HepG2 (cell line): ENCODE results near the gene RPL32.

Experiments used
- CHD2 ChIP-seq: IDR thresholded peaks from 2 replicates; pipeline ENCODE4 v1.6.1; 2011; ENCODE audit warnings: low read depth, low read length, improper control_type of control experiment
- POGZ ChIP-seq: sonication (generic); formaldehyde crosslinking; IDR thresholded peaks from 2 replicates; pipeline ENCODE4 v1.4.0; 2020; ENCODE audit warnings: mild to moderate bottlenecking, missing genetic modification reagents
- RAD21 ChIP-seq: fragments of 450-650 bp; formaldehyde crosslinking; IDR thresholded peaks from 2 replicates; pipeline ENCODE4 v1.5.0; 2020; ENCODE audit warnings: mild to moderate bottlenecking
- ZNF207 ChIP-seq: fragments of 450-650 bp; IDR thresholded peaks from 2 replicates; pipeline ENCODE4 v1.6.1; 2016; ENCODE audit warnings: antibody characterized with exemption, borderline replicate concordance
- ZZZ3 ChIP-seq: sonication (generic); formaldehyde crosslinking; IDR thresholded peaks from 2 replicates; pipeline ENCODE4 v1.4.0; 2020; ENCODE audit warnings: missing genetic modification reagents, mild to moderate bottlenecking, borderline replicate concordance
- TF ChIP-seq, protein P1 (sequence below): sonication (generic); formaldehyde crosslinking; IDR thresholded peaks from 2 replicates; pipeline ENCODE4 v1.5.0; 2020; ENCODE audit warnings: missing genetic modification reagents
- TF ChIP-seq, protein P2 (sequence below): sonication (generic); formaldehyde crosslinking; IDR thresholded peaks from 2 replicates; pipeline ENCODE4 v1.5.0; 2020; ENCODE audit warnings: mild to moderate bottlenecking, missing genetic modification reagents, moderate library complexity

DNA sequence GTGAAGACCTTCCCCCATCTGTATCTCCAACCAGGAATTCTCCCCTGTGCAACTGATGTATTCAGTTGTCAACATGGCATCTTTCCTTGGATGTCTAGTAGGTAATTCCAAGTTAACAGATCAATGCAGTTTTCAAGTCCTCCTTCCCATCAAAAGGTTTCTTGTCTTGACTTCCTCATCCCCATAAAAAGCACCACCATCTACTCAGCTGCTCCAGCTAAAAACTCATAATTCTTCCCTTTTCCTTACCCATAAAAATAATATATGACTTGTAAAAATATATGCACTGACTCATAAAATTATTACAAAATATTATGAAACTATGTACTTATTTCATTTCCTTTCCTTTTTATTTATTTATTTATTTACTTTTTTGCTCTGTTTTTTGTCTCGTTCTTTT, 49.9 kb downstream of the RPL32 start:
- TF ChIP-seq POGZ, result no peak
- TF ChIP-seq ZNF207, result no peak
- TF ChIP-seq, protein P1, sequence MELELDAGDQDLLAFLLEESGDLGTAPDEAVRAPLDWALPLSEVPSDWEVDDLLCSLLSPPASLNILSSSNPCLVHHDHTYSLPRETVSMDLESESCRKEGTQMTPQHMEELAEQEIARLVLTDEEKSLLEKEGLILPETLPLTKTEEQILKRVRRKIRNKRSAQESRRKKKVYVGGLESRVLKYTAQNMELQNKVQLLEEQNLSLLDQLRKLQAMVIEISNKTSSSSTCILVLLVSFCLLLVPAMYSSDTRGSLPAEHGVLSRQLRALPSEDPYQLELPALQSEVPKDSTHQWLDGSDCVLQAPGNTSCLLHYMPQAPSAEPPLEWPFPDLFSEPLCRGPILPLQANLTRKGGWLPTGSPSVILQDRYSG (CRISPR knock-in tag), result no peak
- TF ChIP-seq ZZZ3 (CRISPR knock-in tag), result no peak
- TF ChIP-seq, protein P2, sequence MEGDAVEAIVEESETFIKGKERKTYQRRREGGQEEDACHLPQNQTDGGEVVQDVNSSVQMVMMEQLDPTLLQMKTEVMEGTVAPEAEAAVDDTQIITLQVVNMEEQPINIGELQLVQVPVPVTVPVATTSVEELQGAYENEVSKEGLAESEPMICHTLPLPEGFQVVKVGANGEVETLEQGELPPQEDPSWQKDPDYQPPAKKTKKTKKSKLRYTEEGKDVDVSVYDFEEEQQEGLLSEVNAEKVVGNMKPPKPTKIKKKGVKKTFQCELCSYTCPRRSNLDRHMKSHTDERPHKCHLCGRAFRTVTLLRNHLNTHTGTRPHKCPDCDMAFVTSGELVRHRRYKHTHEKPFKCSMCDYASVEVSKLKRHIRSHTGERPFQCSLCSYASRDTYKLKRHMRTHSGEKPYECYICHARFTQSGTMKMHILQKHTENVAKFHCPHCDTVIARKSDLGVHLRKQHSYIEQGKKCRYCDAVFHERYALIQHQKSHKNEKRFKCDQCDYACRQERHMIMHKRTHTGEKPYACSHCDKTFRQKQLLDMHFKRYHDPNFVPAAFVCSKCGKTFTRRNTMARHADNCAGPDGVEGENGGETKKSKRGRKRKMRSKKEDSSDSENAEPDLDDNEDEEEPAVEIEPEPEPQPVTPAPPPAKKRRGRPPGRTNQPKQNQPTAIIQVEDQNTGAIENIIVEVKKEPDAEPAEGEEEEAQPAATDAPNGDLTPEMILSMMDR (CRISPR knock-in tag), result no peak
- TF ChIP-seq RAD21 (CRISPR knock-in tag), result no peak
- no peak for TF ChIP-seq CHD2
